SKM-1 treated with dmso at 0.1 percent for 144 hours (cell line): ENCODE data around the gene FGB.
"Not testable (repeated sequence)": the region's sequence is repeated elsewhere in the genome, so short reads cannot be mapped to it uniquely, and the experiment has no call there.

Experiments
- DNase-seq: peaks from one replicate; lab custom pipeline; 2025; ENCODE audit not compliant: unreplicated experiment; lab: John Stamatoyannopoulos, UW

FGB gene

GRCh38 chr4:154594343-154594742 lies 31.5 kb downstream of the FGB start:
- not testable (repeated sequence) for DNase-seq

- no peak for DNase-seq
Observed at GRCh38 chr4:154595807-154596206, 33.0 kb downstream of the FGB start.

DNA sequence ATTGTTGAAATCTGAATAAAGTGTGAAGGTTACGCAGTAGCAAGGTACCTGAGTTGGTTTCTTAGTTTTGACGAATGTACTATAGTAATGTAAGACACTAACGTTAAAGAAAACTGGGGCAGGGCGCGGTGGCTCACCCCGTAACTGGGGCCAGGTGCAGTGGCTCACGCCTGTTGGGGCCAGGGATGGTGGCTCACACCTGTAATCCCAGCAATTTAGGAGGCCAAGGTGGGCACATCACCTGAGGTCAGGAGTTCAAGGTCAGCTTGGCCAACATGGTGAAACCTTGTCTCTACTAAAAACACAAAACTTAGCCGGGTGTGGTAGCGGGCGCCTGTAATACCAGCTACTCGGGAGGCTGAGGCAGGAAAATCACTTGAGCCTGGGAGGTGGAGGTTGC lies 34.5 kb downstream of the FGB start:
- DNase-seq: not testable (repeated sequence)

DNA sequence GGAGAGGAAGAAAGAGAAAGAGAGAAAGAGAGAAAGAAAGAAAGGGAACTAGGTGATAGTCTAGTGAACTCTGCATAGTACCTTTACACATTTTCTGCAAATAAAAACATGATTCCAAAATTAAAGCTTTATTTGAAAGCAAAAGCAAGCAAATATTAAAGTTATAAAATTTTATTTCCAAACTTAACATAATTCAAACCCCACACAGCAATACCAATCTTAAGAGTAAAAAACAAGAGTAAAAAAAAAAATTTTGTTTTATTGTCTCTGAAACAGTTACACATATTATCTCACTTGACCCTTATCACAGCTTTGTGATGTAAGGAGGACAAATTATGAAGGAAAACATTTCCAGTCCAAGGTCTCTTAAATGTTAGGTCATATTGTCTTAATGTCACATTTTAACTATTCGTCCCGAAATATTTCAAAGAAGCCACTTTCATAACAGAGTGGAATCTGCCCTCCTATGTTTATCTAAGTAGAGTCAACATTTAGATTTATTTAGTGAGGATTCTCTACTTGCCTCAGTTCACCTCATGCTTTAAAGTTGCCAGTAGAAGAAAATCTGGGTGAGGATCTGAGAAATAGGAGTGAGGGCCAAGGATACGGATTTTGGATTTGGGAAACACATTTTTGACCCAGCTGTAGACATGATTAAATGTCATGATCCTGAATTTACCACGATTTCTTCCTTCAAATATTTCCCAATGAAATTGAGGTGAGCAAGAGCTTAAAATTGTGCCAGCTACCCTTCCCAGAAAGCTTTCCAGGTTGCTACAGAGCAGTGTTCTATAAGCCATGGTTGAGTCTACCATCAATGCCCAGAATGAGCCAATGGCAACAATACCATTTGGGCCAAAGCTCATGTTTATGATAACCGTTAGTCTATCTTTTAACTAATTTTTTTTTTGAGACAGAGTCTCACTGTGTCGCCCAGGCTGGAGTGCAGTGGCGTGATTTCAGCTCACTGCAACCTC lies 35.3 kb downstream of the FGB start:
- no peak for DNase-seq

- DNase-seq: no peak
Observed at GRCh38 chr4:154602404-154603020, 39.7 kb downstream of the FGB start.

- no peak for DNase-seq
Observed at GRCh38 chr4:154603033-154603943, 40.5 kb downstream of the FGB start.

- DNase-seq: no peak
Observed at GRCh38 chr4:154604696-154605200, 41.9 kb downstream of the FGB start.

- DNase-seq: no peak
Observed at GRCh38 chr4:154606728-154607723, 44.2 kb downstream of the FGB start.

DNA sequence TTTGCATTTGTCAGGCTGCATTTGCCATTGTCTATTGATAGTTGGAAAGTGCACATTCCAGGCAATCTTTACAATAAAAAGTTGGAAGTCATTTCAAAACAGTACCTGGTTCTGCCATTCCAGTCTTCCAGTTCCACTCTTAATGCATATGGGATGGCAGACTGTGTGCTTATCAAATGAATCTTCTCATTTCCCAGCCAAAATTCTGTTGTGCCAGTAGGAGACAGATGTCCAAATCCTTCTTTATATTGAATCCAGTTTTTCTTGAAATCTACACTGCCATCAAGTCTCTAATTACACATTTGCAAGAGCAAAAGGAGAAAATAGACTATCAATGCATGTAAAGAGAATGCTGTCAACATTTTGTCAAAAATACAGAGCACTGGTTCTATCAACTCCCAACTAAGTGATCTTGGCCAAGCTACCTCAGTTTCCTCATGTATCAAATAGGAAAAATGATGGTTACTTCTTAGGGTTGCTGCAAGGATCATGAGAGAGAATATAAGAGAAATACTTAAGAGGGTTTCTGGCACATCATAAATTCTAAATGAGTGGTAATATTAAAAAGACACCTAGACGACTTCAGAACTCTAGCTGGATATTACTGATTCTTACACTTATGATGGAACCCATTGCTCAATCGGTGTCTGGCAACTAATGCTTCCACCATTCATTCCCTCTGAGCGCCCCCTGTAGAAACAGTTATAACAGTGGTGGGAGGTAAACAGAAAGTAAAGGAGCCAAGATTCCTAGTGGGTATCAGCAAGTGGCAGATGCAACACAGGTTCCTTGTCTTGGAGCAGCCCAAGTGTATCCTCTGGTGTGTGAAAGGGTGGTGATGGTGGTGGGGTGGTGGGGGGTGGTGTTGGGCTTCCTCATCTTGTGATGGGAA lies 45.8 kb downstream of the FGB start:
- no peak for DNase-seq

GRCh38 chr4:154609532-154609931 lies 46.7 kb downstream of the FGB start:
- DNase-seq: no peak

- DNase-seq: no peak
Observed at GRCh38 chr4:154610582-154610981, 47.8 kb downstream of the FGB start.

GRCh38 chr4:154611833-154612232 lies 49.0 kb downstream of the FGB start:
- no peak for DNase-seq

- DNase-seq: no peak
Observed at GRCh38 chr4:154612472-154613414, 49.9 kb downstream of the FGB start, which contains the start of gene FGG. TSS of gene FGG (minus strand) at chr4:154612656. CDS start at chr4:154612609, 47 bp downstream.

DNA sequence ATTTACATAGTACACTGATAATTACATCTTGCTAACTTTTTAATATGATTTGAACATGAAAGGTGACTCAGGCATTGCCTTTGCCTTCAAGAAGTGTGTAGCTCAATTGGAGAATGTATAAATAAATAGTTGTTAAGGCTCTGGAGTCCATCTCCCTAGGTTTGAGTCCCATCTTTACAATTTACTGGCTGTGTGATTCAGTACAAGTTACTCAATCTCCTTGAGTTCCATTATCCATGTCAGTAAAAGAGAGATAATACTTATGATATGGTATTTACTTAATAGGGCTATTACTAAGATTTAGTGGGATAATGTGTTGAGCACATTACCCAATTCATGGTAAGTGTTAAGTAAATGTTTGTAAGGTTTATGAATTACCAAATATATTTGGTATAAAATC lies 51.5 kb downstream of the FGB start:
- no peak for DNase-seq

DNA sequence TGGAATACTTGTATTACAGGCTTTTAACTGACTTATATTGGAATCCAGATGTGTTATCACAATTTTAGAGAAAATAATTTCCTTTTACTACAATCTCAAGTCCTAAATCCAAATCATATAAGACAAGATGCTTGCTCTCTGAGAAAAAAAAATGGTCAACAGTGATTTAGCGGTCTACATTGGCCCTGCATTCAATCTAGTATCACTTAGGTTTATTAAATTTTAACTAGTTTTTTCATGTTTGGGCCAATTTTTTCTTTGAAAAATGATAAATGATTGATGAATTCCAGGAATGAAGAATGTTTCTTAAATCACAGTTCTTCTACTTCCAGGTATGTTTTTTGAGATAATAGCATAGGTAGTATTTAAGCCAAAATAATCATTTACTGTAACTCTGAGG lies 52.4 kb downstream of the FGB start:
- no peak for DNase-seq

- DNase-seq: no peak
Observed at GRCh38 chr4:154616287-154616686, 53.5 kb downstream of the FGB start.

GRCh38 chr4:154616731-154617130 lies 53.9 kb downstream of the FGB start:
- DNase-seq: no peak
